ENCODE data around the gene ACSS2. TPM values are rescaled to one million over a fixed set of nuclear protein-coding genes. Genes with fewer than 3 reads are reported as not detected.

The ACSS2 gene
- total RNA-seq, 1 donor from 2014 or later, result 53.2 TPM

GRCh38 chr20:34976286-34976685, 99.9 kb downstream of the ACSS2 start:
- peaks cover 9% of the 10 kb centered on the region for H3K4me1 Mint-ChIP-seq (ENCODE audit: unreplicated experiment)
- H3K9me3 Mint-ChIP-seq (ENCODE audit: unreplicated experiment), result no peaks in the 10 kb centered on the region
- no peak for DNase-seq (ENCODE audit: low spot score)
- TF ChIP-seq, protein P1, sequence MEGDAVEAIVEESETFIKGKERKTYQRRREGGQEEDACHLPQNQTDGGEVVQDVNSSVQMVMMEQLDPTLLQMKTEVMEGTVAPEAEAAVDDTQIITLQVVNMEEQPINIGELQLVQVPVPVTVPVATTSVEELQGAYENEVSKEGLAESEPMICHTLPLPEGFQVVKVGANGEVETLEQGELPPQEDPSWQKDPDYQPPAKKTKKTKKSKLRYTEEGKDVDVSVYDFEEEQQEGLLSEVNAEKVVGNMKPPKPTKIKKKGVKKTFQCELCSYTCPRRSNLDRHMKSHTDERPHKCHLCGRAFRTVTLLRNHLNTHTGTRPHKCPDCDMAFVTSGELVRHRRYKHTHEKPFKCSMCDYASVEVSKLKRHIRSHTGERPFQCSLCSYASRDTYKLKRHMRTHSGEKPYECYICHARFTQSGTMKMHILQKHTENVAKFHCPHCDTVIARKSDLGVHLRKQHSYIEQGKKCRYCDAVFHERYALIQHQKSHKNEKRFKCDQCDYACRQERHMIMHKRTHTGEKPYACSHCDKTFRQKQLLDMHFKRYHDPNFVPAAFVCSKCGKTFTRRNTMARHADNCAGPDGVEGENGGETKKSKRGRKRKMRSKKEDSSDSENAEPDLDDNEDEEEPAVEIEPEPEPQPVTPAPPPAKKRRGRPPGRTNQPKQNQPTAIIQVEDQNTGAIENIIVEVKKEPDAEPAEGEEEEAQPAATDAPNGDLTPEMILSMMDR (IDR thresholded peaks at IDR 0.05; ENCODE audit: unreplicated experiment), result no peak
- H3K36me3 Mint-ChIP-seq (ENCODE audit: low read depth, unreplicated experiment), result no peaks in the 10 kb centered on the region
- H3K27me3 Mint-ChIP-seq (ENCODE audit: unreplicated experiment), result peaks cover 9% of the 10 kb centered on the region
- H3K27ac Mint-ChIP-seq (ENCODE audit: unreplicated experiment), result no peak overlapping the region
- no peak overlapping the region for H3K4me3 Mint-ChIP-seq (ENCODE audit: unreplicated experiment)

Other genes starting within 250 kb of the ACSS2 start
- 16.5 TPM for gene PIGU, start 199.5 kb upstream of the ACSS2 start, total RNA-seq (ENCODE audit: unreplicated experiment)
- gene TP53INP2, start 172.3 kb upstream of the ACSS2 start, total RNA-seq (ENCODE audit: unreplicated experiment), result 68.5 TPM
- gene NCOA6, start 51.0 kb upstream of the ACSS2 start, total RNA-seq (ENCODE audit: unreplicated experiment), result 22.0 TPM
- gene GGT7, start 3.8 kb upstream of the ACSS2 start, total RNA-seq (ENCODE audit: unreplicated experiment), result 20.3 TPM
- gene GSS, start 79.2 kb downstream of the ACSS2 start, total RNA-seq (ENCODE audit: unreplicated experiment), result 48.3 TPM
- 0.51 TPM for gene MYH7B, start 79.3 kb downstream of the ACSS2 start, total RNA-seq (ENCODE audit: unreplicated experiment)
- 109 TPM for gene TRPC4AP, start 216.2 kb downstream of the ACSS2 start, total RNA-seq (ENCODE audit: unreplicated experiment)